Astrocyte (in vitro differentiated cells and primary cell): ENCODE data around the gene TBC1D5. TPM values are rescaled to one million over a fixed set of nuclear protein-coding genes. Genes with fewer than 3 reads are reported as not detected.

Experiments
- DNase-seq: peaks from one replicate; pipeline ENCODE4 v3.0.0-alpha.2; 2010; ENCODE audit warnings: low read depth
- FAIRE-seq: peaks from 2 replicates; lab custom pipeline; 2011; peaks lifted over from hg19 to GRCh38; lab: Jason Lieb, UNC
- H2AFZ ChIP-seq: 2 replicates; pipeline ENCODE4 v1.6.0; 2012; ENCODE audit warnings: low read depth, low read length, inconsistent platforms
- H3K27ac ChIP-seq: 2 replicates; pipeline ENCODE4 v1.5.1; 2011; ENCODE audit warnings: low read depth, low read length, inconsistent platforms
- H3K27me3 ChIP-seq: 2 replicates; pipeline ENCODE4 v1.6.0; 2011; ENCODE audit warnings: low read length, inconsistent platforms; ENCODE audit not compliant: insufficient read depth
- H3K36me3 ChIP-seq: 2 replicates; pipeline ENCODE4 v1.5.1; 2011; ENCODE audit warnings: low read length, inconsistent platforms; ENCODE audit not compliant: insufficient read depth
- H3K4me1 ChIP-seq: 2 replicates; pipeline ENCODE4 v1.5.1; 2011; ENCODE audit warnings: low read length, inconsistent platforms; ENCODE audit not compliant: insufficient read depth
- H3K4me2 ChIP-seq: 2 replicates; pipeline ENCODE4 v1.6.0; 2012; ENCODE audit warnings: low read length, inconsistent platforms
- H3K4me3 ChIP-seq: 2 replicates; pipeline ENCODE4 v1.5.1; 2011; ENCODE audit warnings: low read depth, mild to moderate bottlenecking, low read length, inconsistent platforms; ENCODE audit not compliant: insufficient read depth
- H3K79me2 ChIP-seq: 2 replicates; pipeline ENCODE4 v1.6.0; 2012; ENCODE audit warnings: mild to moderate bottlenecking, low read length, inconsistent platforms; ENCODE audit not compliant: insufficient read depth
- H3K9ac ChIP-seq: 2 replicates; pipeline ENCODE4 v1.6.0; 2012; ENCODE audit warnings: mild to moderate bottlenecking, low read length, inconsistent platforms
- H3K9me3 ChIP-seq: 2 replicates; pipeline ENCODE4 v1.5.1; 2012; ENCODE audit warnings: low read depth, mild to moderate bottlenecking, low read length, inconsistent platforms; ENCODE audit not compliant: insufficient read depth
- H4K20me1 ChIP-seq: 2 replicates; pipeline ENCODE4 v1.6.0; 2012; ENCODE audit warnings: low read length, inconsistent platforms; ENCODE audit not compliant: insufficient read depth
- H3K27ac Mint-ChIP-seq: one replicate; pipeline ENCODE4 v1.8.0; 2021; ENCODE audit warnings: mild to moderate bottlenecking, mixed read lengths; ENCODE audit not compliant: unreplicated experiment
- H3K27me3 Mint-ChIP-seq: one replicate; pipeline ENCODE4 v1.8.0; 2021; ENCODE audit warnings: low read depth, mixed read lengths; ENCODE audit not compliant: unreplicated experiment
- H3K36me3 Mint-ChIP-seq: one replicate; pipeline ENCODE4 v1.8.0; 2021; ENCODE audit warnings: low read depth, mixed read lengths; ENCODE audit not compliant: unreplicated experiment
- H3K4me1 Mint-ChIP-seq: one replicate; pipeline ENCODE4 v1.8.0; 2021; ENCODE audit warnings: low read depth, mixed read lengths; ENCODE audit not compliant: unreplicated experiment
- H3K4me3 Mint-ChIP-seq: one replicate; pipeline ENCODE4 v1.8.0; 2021; ENCODE audit warnings: mild to moderate bottlenecking, moderate library complexity, mixed read lengths; ENCODE audit not compliant: unreplicated experiment
- H3K9me3 Mint-ChIP-seq: one replicate; pipeline ENCODE4 v1.8.0; 2021; ENCODE audit warnings: mild to moderate bottlenecking, mixed read lengths; ENCODE audit not compliant: unreplicated experiment
- EZH2 ChIP-seq: IDR thresholded peaks from 2 replicates; pipeline ENCODE4 v1.6.1; 2012; ENCODE audit warnings: mild to moderate bottlenecking, low read length, inconsistent platforms; ENCODE audit not compliant: insufficient read depth
- total RNA-seq: library from RNA; stranded (reverse); gene quantifications from 2 replicates; pipeline ENCODE4 v1.2.1, GENCODE V29; 2021
- TF ChIP-seq, protein P1 (sequence below): IDR thresholded peaks from 2 replicates; pipeline ENCODE4 v1.5.1; 2011; ENCODE audit warnings: low read depth, mild to moderate bottlenecking, inconsistent platforms, low read length, moderate library complexity; ENCODE audit not compliant: insufficient read depth

The TBC1D5 gene
- total RNA-seq, 1 donor from 2014 or later, result 23.0 TPM

DNA sequence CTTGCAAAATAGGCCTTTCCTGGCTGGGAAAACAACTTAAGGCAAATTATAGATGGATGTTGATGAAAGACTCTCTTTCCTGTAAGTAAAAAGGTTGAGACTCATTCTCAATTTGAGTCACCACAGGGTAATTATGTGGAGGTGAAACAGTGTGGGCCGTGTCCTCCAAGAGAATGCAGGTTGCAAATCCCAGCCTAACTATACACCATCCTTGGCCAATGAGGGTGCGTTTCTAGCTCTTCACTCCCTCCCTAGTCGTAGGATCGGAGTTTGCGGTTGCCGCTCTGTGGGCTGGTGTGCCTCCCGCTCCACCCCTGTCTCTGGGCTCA, 597.8 kb downstream of the TBC1D5 start:
- H3K9me3 Mint-ChIP-seq, result peaks cover 8% of the 10 kb centered on the region
- no peaks in the 10 kb centered on the region for H3K4me1 ChIP-seq
- no peaks in the 10 kb centered on the region for H3K79me2 ChIP-seq
- no peak for DNase-seq
- H3K27me3 ChIP-seq, result no peaks in the 10 kb centered on the region
- H3K27ac Mint-ChIP-seq, result no peak overlapping the region
- no peaks in the 10 kb centered on the region for H3K9me3 ChIP-seq
- no peak overlapping the region for H3K4me2 ChIP-seq
- peaks cover 5% of the 10 kb centered on the region for H3K36me3 Mint-ChIP-seq
- peaks cover 7% of the 10 kb centered on the region for H3K27me3 Mint-ChIP-seq
- no peaks in the 10 kb centered on the region for H4K20me1 ChIP-seq
- H3K36me3 ChIP-seq, result no peaks in the 10 kb centered on the region
- no peak overlapping the region for H3K9ac ChIP-seq
- no peak for TF ChIP-seq EZH2
- TF ChIP-seq, protein P1, sequence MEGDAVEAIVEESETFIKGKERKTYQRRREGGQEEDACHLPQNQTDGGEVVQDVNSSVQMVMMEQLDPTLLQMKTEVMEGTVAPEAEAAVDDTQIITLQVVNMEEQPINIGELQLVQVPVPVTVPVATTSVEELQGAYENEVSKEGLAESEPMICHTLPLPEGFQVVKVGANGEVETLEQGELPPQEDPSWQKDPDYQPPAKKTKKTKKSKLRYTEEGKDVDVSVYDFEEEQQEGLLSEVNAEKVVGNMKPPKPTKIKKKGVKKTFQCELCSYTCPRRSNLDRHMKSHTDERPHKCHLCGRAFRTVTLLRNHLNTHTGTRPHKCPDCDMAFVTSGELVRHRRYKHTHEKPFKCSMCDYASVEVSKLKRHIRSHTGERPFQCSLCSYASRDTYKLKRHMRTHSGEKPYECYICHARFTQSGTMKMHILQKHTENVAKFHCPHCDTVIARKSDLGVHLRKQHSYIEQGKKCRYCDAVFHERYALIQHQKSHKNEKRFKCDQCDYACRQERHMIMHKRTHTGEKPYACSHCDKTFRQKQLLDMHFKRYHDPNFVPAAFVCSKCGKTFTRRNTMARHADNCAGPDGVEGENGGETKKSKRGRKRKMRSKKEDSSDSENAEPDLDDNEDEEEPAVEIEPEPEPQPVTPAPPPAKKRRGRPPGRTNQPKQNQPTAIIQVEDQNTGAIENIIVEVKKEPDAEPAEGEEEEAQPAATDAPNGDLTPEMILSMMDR, result no peak
- H3K4me3 Mint-ChIP-seq, result no peak overlapping the region
- H2AFZ ChIP-seq, result no peak overlapping the region
- no peaks in the 10 kb centered on the region for H3K4me1 Mint-ChIP-seq
- FAIRE-seq, result no peak
- no peak overlapping the region for H3K4me3 ChIP-seq
- no peak overlapping the region for H3K27ac ChIP-seq

DNA sequence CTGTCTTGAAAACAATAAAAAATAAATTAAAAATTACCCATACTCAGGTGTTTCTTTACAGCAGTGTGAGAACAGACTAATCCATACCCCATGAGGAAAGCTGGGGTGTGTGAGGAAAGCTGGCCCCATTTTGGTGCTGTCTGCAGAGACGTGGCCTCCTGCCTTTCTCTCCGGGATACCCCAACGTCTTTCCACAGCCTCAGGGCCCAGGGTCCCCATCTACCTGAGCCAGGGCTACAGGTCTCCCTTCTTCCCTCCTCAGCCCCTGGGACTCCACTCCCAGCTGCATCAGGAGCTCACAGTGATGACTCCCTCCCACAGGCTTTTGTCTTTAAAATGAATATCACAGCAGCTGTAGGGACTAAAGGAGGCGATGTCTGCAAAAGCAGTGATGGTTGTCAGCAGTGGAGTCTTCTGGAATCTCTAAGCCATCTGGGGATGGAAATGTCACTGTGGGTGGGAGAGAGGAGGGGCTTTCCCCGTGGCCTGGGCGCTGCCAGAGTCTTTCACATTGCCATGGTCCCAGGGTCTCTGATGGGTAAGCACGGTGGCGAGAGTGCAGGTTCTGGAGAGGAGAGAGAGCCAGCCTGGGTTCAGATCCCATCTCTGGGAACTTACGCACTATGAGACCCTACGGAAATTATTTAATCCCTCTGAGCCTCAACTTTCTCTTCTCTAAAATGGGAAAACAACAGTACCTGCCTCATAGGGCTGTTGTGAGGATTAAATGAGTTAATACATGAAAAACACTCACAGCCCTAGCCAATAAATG, 598.4 kb downstream of the TBC1D5 start:
- H3K9me3 ChIP-seq, result no peaks in the 10 kb centered on the region
- no peaks in the 10 kb centered on the region for H3K27me3 ChIP-seq
- H3K27ac Mint-ChIP-seq, result no peak overlapping the region
- H3K4me1 ChIP-seq, result no peaks in the 10 kb centered on the region
- no peaks in the 10 kb centered on the region for H3K79me2 ChIP-seq
- DNase-seq (no peak), FAIRE-seq (no peak)
- TF ChIP-seq, protein P1, result no peak
- no peak for TF ChIP-seq EZH2
- H3K4me1 Mint-ChIP-seq, result no peaks in the 10 kb centered on the region
- H3K9ac ChIP-seq, result no peak overlapping the region
- no peaks in the 10 kb centered on the region for H3K36me3 ChIP-seq
- no peak overlapping the region for H2AFZ ChIP-seq
- H3K4me2 ChIP-seq, result no peak overlapping the region
- H3K9me3 Mint-ChIP-seq, result peaks cover 8% of the 10 kb centered on the region
- H3K4me3 Mint-ChIP-seq, result no peak overlapping the region
- no peak overlapping the region for H3K4me3 ChIP-seq
- no peak overlapping the region for H3K27ac ChIP-seq
- H3K36me3 Mint-ChIP-seq, result peaks cover 5% of the 10 kb centered on the region
- no peaks in the 10 kb centered on the region for H4K20me1 ChIP-seq
- H3K27me3 Mint-ChIP-seq, result peaks cover 10% of the 10 kb centered on the region

DNA sequence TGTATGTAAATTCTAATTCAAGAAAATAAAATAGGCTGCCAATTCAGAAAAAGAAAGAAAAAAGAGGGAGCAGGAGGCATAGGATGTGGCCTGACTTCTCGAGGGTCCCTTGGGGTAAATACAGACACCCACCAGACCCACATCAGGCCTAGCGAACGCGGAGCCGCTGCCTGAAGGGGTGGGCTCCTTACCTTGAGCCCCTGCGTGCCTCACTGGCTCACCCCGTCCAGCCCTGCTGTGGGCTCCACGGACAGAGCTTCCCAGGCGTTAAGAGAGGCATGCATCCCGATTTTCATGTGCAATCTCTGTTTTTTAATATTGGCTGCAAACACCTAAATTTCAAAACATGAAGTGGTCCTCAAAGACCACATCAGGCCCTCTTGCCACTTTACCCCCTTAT, 599.9 kb downstream of the TBC1D5 start:
- Mint-ChIP-seq H3K27me3 (peaks cover 15% of the 10 kb centered on the region), H3K4me1 (no peaks in the 10 kb centered on the region), H3K9me3 (peaks cover 8% of the 10 kb centered on the region), H3K27ac (no peak overlapping the region), H3K4me3 (no peak overlapping the region), H3K36me3 (peaks cover 5% of the 10 kb centered on the region)
- no peak overlapping the region for H3K4me3 ChIP-seq
- DNase-seq (no peak), FAIRE-seq (no peak)
- H3K9ac ChIP-seq, result no peak overlapping the region
- H3K4me2 ChIP-seq, result no peak overlapping the region
- TF ChIP-seq EZH2, result no peak
- TF ChIP-seq, protein P1, result no peak
- no peak overlapping the region for H2AFZ ChIP-seq
- no peaks in the 10 kb centered on the region for H3K36me3 ChIP-seq
- H3K9me3 ChIP-seq, result no peaks in the 10 kb centered on the region
- no peaks in the 10 kb centered on the region for H3K4me1 ChIP-seq
- H4K20me1 ChIP-seq, result no peaks in the 10 kb centered on the region
- H3K79me2 ChIP-seq, result no peaks in the 10 kb centered on the region
- no peak overlapping the region for H3K27ac ChIP-seq
- no peaks in the 10 kb centered on the region for H3K27me3 ChIP-seq
